AG20443 (cell line): ENCODE results near the gene RNGTT.
A peak's percentile ranks its signal among the peaks of the same experiment; 100 is the strongest.
"Not testable (repeated sequence)": the region's sequence is repeated elsewhere in the genome, so short reads cannot be mapped to it uniquely, and the experiment has no call there.

Source experiments
- DNase-seq: peaks from one replicate; pipeline ENCODE4 v3.0.0; 2012; ENCODE audit warnings: low spot score, mixed read lengths

RNGTT gene

DNA sequence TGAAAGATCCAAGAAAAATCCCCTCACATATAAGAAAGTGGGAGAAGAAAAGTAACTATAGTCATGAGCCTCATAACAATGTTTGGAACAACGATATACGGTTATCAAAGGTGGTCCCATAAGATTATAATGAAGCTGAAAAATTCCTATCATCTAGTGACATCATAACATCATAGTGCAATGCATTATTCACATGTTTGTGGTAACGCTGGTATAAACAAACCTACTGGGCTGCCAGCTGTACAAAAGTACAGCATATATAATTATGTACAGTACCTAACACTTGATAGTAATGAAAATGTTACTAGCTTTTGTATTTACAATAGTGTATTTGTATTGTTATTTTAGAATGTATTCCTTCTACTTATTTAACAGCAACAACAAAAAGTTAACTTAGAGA lies 240.7 kb downstream of the RNGTT start:
- DNase-seq = no peak

DNA sequence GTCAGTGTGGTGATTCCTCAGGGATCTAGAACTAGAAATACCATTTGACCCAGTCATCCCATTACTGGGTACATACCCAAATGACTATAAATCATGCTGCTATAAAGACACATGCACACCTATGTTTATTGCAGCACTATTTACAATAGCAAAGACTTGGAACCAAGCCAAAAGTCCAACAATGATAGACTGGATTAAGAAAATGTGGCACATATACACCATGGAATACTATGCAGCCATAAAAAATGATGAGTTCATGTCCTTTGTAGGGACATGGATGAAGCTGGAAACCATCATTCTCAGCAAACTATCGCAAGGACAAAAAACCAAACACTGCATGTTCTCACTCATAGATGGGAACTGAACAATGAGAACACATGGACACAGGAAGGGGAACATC lies 247.0 kb downstream of the RNGTT start:
- DNase-seq = not testable (repeated sequence)

DNA sequence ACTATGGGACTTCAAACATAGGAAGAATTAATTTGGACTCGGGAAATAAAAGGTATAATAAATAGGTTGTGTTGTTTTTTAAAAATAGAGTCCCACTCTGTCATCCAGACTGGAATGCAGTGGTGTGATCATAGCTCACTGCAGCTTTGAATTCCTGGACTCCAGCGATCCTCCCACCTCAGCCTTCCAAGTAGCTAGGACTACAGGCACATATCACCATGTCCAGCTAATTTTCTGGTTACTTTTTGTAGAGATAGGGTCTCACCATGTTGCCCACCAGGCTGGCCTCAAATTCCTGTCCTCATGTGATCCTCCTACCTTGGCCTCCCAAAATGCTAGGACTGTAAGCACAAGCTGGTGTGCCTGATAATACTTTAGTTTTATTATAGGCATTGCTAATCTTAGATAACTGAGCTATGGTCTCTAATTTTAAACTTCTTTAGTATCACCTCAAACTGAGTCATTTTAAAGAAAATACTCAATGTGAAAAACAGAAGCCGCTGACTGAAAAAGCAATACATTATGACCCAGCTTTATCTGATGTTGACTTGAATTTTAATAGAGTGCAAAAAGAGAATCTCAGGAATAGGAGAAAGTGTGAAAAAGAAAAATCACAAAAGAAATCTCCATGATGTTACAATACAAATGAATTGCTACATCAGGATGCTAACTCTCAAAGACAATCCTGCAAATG lies 251.0 kb downstream of the RNGTT start:
- DNase-seq = no peak

DNA sequence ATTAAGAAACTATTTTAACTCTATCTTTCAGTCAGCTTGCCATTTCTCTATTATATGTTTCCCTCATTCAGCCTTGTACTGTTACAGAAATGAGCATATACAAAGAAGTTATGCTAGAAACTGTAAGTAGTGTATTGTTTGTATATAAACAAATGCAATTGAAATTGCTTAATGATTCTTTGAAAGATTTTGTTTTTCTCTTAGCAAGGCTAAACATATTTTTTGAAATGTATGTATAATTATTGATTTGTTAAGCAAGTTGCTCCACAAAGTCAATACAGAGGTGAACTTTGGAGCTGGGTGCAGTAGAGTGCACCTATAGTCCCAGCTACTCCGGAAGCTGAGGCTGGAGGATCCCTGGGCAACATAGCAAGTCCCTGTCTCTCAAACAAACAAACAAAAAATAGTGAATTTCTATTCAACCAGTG lies 253.6 kb downstream of the RNGTT start:
- DNase-seq = no peak

GRCh38 chr6:88708197-88708744 lies 255.1 kb downstream of the RNGTT start:
- DNase-seq = peak; percentile 9

GRCh38 chr6:88705601-88706000 lies 257.8 kb downstream of the RNGTT start:
- DNase-seq = no peak

DNA sequence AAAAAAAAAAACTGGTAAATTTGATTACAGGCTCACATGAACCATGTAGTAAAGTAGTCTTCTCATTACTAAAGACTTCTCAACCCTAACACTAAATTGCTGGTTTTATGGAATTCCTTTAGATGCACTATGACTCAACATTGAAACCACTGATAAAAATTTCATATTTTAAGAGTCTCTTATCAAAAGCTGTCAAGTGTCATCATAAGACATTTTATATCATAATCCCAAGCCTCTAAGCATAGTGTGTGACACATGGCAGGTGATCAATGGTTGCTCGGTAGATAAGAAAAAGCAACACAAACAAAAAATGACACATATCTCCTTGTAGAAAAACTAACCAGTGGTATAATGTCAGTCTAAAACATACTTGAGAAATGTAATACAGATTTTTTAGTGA lies 258.4 kb downstream of the RNGTT start:
- DNase-seq = no peak

DNA sequence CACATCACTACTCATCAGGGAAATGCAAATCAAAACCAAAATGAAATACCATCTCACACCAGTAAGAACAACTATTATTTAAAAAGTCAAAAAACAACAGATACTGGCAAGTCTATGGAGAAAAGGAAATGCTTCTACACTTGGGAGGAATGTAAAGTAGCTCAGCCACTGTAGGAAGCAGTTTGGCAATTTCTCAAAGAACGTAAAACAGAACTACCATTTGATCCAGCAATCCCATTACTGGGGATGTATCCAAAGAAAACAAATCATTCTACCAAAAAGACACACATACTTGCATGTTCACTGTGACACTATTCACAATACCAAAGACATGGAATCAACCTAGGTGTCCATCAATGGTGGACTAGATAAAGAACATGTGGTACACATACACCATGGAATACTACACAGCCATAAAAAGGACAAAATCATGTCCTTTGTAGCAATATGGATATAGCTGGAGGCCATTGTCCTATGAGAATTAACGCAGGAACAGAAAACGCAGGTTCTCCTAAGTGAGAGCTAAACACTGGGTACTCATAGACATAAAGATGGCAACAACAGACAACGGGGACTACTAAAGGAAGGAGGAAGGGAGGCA lies 260.4 kb downstream of the RNGTT start:
- no peak for DNase-seq

DNA sequence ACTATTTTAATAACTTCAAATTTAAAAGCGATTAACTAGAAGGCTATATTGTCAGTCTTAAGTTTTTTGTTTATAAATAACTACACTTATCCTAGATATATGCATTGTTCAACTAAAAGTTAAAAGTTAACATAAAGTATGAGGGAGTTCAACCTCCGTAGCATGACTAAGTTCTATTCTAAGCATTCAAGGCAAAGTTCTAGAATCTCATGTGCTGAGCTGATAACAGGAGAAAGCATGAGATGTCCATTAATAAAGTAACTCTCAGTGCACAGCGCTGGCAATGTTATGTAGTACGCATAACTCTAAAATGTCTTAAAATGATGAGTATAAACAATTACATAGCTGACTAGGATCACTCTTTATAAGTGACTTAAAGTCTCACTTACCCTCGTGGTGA lies 264.8 kb downstream of the RNGTT start:
- DNase-seq = no peak

GRCh38 chr6:88695937-88696336 lies 267.5 kb downstream of the RNGTT start:
- DNase-seq = no peak

- DNase-seq = no peak
Measured at GRCh38 chr6:88683734-88684133, 279.7 kb downstream of the RNGTT start.

GRCh38 chr6:88680654-88681053 lies 282.8 kb downstream of the RNGTT start:
- DNase-seq = no peak

DNA sequence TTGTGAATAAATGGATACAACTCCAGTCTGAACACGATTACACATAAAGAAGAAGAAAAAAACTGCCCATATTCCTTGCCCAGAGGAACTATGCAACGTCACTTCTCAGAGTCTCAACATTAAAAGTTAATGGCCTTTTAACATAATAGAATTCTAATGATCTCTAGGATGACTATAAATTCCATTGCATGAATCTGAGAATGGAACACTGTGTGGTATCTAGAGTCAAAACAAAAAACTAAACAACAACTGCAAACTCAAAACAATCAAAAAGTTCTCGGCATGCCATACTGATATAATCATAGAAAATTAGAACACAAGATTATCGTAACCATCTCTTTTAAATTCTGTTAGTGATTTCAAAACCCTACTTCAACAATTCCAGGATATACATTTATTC lies 283.6 kb downstream of the RNGTT start:
- no peak for DNase-seq

- no peak for DNase-seq
Measured at GRCh38 chr6:88677356-88677755, 286.1 kb downstream of the RNGTT start.

- no peak for DNase-seq
Measured at GRCh38 chr6:88671624-88672023, 291.8 kb downstream of the RNGTT start.

DNA sequence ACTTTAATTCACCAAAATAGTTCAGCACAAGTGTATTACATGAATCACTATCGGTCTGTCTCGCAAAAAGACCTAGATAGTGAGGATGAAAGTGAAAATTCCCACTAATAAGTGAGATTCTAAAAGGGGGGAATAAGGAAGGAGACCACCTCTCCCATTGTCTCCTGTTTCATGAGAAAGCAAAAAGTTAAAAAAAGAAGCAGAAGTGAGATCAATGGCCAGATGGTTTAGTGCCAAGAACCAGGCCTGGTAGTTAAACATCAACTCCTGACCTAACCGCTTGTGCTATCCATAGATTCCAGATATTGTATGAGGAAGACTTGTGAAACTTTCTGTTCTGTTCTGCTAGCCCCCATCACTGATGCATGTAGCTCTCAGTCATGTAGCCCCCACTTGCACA lies 293.0 kb downstream of the RNGTT start:
- no peak for DNase-seq

DNA sequence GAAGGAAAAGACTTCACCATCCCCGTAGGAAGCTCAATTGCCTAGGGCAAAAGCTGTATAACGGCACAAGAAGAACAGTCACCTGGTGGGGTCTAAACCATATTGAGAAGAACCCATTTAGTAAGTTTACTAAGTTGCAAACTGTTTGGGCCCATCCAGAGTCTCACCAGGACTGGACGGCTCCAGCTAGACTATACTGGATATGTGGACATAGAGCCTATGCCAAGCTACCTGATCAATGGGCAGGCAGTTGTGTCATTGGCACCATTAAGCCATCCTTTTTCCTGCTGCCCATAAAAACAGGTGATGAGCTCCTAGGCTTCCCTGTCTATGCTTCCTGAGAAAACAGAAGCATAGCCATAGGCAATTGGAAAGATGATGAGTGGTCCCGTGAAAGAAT lies 293.9 kb downstream of the RNGTT start:
- DNase-seq = no peak

DNA sequence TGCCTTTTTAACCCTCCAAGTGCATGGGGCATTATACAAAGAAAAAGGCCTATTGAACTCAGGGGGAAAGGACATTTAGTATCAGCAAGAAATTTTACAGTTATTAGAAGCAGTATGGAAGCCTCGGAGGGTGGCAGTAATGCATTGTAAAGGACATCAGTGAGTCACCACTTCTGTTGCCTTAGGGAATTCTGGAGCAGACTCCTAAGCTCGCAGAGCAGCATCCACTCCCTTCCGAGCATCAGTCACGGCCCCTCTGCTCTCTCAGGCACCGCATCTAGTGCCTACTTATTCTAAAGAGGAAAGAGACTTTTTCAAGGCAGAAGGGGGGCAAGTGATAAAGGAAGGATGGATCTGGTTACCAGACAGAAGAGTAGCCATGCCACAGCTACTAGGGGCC lies 296.5 kb downstream of the RNGTT start:
- no peak for DNase-seq

GRCh38 chr6:88665131-88665530 lies 298.3 kb downstream of the RNGTT start:
- DNase-seq = no peak

- DNase-seq = no peak
Measured at GRCh38 chr6:88663801-88664200, 299.6 kb downstream of the RNGTT start.

DNA sequence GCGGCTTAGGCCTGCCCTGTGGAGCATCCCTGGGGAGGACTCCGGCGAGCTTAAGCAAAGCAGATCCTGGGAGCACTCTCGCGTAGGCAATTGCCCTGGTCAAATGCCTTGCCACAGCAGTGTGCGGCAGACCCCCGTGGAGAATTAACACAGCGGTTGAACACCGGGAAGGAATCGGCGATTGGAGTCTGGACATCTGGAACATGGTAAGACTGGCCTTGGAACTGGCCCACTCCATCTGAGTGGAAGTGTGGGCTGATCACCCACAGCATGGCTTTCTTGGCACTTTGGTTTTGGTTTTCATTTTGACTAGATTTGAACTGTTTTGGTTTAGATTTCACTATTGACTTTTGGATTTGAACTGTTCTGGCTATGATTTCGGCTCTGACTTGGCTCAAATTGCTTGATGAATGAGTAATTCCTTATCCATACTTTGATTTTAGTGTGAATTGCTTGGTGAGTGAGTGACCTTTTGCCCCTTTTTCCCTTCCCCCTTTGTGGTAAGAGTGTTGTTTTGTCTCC lies 300.7 kb downstream of the RNGTT start:
- DNase-seq = no peak

DNA sequence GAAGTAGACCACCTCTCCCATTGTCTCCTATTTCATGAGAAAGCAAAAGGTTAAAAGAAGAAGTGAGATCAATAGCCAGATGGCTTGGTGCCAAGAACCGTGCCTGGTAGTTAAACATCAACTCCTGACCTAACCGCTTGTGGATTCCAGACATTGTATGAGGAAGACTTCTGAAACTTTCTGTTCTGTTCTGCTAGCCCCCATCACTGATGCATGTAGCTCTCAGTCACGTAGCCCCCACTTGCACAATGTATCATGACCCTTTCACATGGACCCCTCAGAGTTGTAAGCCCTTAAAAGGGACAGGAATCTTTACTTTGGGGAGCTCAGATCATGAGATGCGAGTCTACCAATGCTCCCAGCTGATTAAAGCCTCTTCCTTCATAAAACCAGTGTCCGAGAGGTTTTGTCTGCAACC lies 301.2 kb downstream of the RNGTT start:
- DNase-seq = no peak

DNA sequence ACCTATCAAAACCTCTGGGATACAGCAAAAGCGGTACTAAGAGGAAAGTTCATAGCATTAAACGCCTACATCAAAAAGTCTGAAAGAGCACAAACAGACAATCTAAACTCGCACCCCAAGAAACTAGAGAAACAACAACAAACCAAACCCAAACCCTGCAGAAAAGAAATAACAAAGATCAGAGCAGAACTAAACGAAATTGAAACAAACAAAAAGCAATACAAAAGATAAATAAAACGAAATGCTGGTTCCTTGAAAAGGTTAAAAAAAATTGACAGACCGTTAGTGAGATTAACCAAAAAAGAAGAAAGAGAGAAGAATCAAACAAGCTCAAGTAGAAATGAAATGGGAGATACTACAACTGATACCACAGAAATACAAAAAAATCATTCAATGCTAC lies 302.3 kb downstream of the RNGTT start:
- no peak for DNase-seq

- no peak for DNase-seq
Measured at GRCh38 chr6:88655586-88655985, 307.8 kb downstream of the RNGTT start.
